Measurements from ENCODE around the gene CLEC6A. TPM values are rescaled to one million over a fixed set of nuclear protein-coding genes. Genes with fewer than 3 reads are reported as not detected.

CLEC6A gene
- total and polyA plus RNA-seq, 2 donors from 2014 or later = not detected

DNA sequence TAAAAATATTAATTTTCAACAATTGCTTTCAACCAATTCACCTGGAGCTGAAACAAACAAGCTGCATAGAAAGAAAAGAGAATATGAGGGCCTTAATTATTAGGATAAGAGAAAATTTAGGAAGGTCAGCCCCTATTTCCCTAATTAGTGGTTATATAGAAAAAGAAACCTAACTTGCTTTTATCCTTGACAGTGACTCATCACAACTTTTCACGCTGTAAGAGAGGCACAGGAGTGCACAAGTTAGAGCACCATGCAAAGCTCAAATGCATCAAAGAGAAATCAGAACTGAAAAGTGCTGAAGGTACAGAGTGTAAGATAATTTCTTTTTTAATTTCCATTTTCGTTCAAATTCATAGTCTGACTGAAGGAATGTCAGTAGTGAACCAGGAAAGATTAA, 62.2 kb downstream of the CLEC6A start:
- Histone ChIP-seq H3K9me3 (ENCODE audit: control insufficient read depth in 2 of 3, insufficient read depth in 1 of 3, low read length in 3 of 3) (no peaks in the 10 kb centered on the region), H3K36me3 (ENCODE audit: control insufficient read depth in 2 of 3, insufficient read depth in 3 of 3, low read length in 3 of 3) (no peaks in the 10 kb centered on the region), H3K4me1 (ENCODE audit: control insufficient read depth in 2 of 3, insufficient read depth in 2 of 3, low read depth in 1 of 3, low read length in 3 of 3) (no peaks in the 10 kb centered on the region), H3K27ac (ENCODE audit: low read depth in 2 of 2, low read length in 2 of 2) (no peak overlapping the region), H3K4me3 (ENCODE audit: low read length in 3 of 3) (no peak overlapping the region), H3K27me3 (ENCODE audit: control insufficient read depth, insufficient read depth, low read length) (no peaks in the 10 kb centered on the region), H3K9ac (ENCODE audit: low read length in 3 of 3) (no peak overlapping the region)
- no peak for DNase-seq
- FAIRE-seq = no peak
- intact Hi-C loops (cut with DNase I) = no loop called here
- TF ChIP-seq, protein P1, sequence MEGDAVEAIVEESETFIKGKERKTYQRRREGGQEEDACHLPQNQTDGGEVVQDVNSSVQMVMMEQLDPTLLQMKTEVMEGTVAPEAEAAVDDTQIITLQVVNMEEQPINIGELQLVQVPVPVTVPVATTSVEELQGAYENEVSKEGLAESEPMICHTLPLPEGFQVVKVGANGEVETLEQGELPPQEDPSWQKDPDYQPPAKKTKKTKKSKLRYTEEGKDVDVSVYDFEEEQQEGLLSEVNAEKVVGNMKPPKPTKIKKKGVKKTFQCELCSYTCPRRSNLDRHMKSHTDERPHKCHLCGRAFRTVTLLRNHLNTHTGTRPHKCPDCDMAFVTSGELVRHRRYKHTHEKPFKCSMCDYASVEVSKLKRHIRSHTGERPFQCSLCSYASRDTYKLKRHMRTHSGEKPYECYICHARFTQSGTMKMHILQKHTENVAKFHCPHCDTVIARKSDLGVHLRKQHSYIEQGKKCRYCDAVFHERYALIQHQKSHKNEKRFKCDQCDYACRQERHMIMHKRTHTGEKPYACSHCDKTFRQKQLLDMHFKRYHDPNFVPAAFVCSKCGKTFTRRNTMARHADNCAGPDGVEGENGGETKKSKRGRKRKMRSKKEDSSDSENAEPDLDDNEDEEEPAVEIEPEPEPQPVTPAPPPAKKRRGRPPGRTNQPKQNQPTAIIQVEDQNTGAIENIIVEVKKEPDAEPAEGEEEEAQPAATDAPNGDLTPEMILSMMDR (IDR thresholded peaks at IDR 0.05; ENCODE audit: borderline replicate concordance, extremely low read depth, insufficient read depth) = no peak

- FAIRE-seq = no peak
- DNase-seq = no peak
- no peaks in the 10 kb centered on the region for H3K4me1 ChIP-seq (ENCODE audit: control insufficient read depth in 2 of 3, insufficient read depth in 2 of 3, low read depth in 1 of 3, low read length in 3 of 3)
- no peak overlapping the region for H3K9ac ChIP-seq (ENCODE audit: low read length in 3 of 3)
- no peak overlapping the region for H3K4me3 ChIP-seq (ENCODE audit: low read length in 3 of 3)
- TF ChIP-seq, protein P1 (IDR thresholded peaks at IDR 0.05; ENCODE audit: borderline replicate concordance, extremely low read depth, insufficient read depth) = no peak
- no peaks in the 10 kb centered on the region for H3K27me3 ChIP-seq (ENCODE audit: control insufficient read depth, insufficient read depth, low read length)
- H3K36me3 ChIP-seq (ENCODE audit: control insufficient read depth in 2 of 3, insufficient read depth in 3 of 3, low read length in 3 of 3) = no peaks in the 10 kb centered on the region
- H3K9me3 ChIP-seq (ENCODE audit: control insufficient read depth in 2 of 3, insufficient read depth in 1 of 3, low read length in 3 of 3) = no peaks in the 10 kb centered on the region
- intact Hi-C loops (cut with DNase I) = no loop called here
- H3K27ac ChIP-seq (ENCODE audit: low read depth in 2 of 2, low read length in 2 of 2) = no peak overlapping the region
Observed at GRCh38 chr12:8519171-8519570, 63.4 kb downstream of the CLEC6A start.

DNA sequence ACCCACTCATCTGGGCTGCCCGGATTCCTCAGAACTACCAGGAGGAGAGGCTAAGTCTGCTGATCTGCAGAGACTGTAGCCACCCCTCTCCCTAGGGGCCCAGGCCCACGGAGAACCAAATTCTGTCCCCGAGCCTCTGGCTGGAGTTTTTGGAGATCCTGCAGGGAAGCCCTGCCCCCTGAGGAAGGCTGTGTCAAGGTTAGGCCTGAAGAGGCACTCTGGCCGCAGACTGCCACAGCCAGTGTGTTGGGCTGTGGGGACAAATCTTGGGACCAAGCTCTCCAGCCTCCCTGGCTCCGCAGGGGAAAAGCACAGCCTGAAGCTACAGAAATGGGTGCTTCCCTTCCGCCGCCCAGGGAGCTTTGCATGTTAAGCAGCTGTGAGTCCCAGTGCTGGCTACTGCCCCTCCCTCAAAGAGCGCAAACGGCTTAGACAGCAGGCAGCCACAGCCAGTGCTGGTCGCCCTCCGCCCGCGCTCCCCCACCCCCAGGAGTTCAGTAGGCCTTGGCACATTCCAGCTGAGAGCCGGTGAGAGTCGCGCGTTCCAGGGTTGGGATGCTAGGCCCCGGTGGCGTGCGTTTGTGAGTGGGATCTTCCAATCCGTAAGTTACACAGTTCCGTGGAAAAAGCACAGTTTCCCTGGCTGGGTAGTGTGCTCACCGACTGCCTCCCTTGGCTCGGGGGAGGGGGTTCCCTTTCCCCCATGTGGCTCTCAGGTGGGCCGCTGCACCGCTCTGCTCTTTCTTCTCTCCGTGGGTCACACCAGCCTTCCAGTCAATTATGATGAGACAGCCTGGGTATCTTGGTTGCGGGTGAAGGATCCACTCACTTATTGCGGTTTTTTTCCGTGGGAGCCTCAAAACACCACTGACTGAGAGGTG, 71.7 kb downstream of the CLEC6A start:
- H3K9ac ChIP-seq (ENCODE audit: low read length in 3 of 3) = no peak overlapping the region
- DNase-seq (peak in 1 of 5 donors; percentile 51), FAIRE-seq (no peak)
- no peaks in the 10 kb centered on the region for H3K4me1 ChIP-seq (ENCODE audit: control insufficient read depth in 2 of 3, insufficient read depth in 2 of 3, low read depth in 1 of 3, low read length in 3 of 3)
- H3K27me3 ChIP-seq (ENCODE audit: control insufficient read depth, insufficient read depth, low read length) = no peaks in the 10 kb centered on the region
- H3K9me3 ChIP-seq (ENCODE audit: control insufficient read depth in 2 of 3, insufficient read depth in 1 of 3, low read length in 3 of 3) = no peaks in the 10 kb centered on the region
- intact Hi-C loops (cut with DNase I) = no loop called here
- H3K36me3 ChIP-seq (ENCODE audit: control insufficient read depth in 2 of 3, insufficient read depth in 3 of 3, low read length in 3 of 3) = no peaks in the 10 kb centered on the region
- H3K4me3 ChIP-seq (ENCODE audit: low read length in 3 of 3) = no peak overlapping the region
- H3K27ac ChIP-seq (ENCODE audit: low read depth in 2 of 2, low read length in 2 of 2) = no peak overlapping the region
- TF ChIP-seq, protein P1 (IDR thresholded peaks at IDR 0.05; ENCODE audit: borderline replicate concordance, extremely low read depth, insufficient read depth) = no peak

Other genes with a start within 250 kb of the CLEC6A start
- gene FAM90A1, start 228.3 kb upstream of the CLEC6A start, total RNA-seq = 0.54 TPM
- gene FAM90A1, start 228.3 kb upstream of the CLEC6A start, polyA plus RNA-seq (ENCODE audit: insufficient read depth, low read depth, low replicate concordance) = 0.80 TPM
- 0.41 TPM for gene CLEC4D, start 57.5 kb downstream of the CLEC6A start, total RNA-seq
- gene CLEC4D, start 57.5 kb downstream of the CLEC6A start, polyA plus RNA-seq (ENCODE audit: insufficient read depth, low read depth, low replicate concordance) = not detected
- gene CLEC4E, start 84.9 kb downstream of the CLEC6A start, total RNA-seq = 4.3 TPM
- 0.88 TPM for gene CLEC4E, start 84.9 kb downstream of the CLEC6A start, polyA plus RNA-seq (ENCODE audit: insufficient read depth, low read depth, low replicate concordance)
- gene AICDA, start 156.9 kb downstream of the CLEC6A start, total RNA-seq = not detected
- gene AICDA, start 156.9 kb downstream of the CLEC6A start, polyA plus RNA-seq (ENCODE audit: insufficient read depth, low read depth, low replicate concordance) = not detected
- 0.38 TPM for gene MFAP5, start 206.9 kb downstream of the CLEC6A start, total RNA-seq
- 0.52 TPM for gene MFAP5, start 206.9 kb downstream of the CLEC6A start, polyA plus RNA-seq (ENCODE audit: insufficient read depth, low read depth, low replicate concordance)
- 45.5 TPM for gene RIMKLB, start 242.0 kb downstream of the CLEC6A start, total RNA-seq
- gene RIMKLB, start 242.0 kb downstream of the CLEC6A start, polyA plus RNA-seq (ENCODE audit: insufficient read depth, low read depth, low replicate concordance) = 38.0 TPM

Data from kidney (tissue), 14 donors.